ENCODE measurements around the gene FGF2. TPM values are rescaled to one million over a fixed set of nuclear protein-coding genes. Genes with fewer than 3 reads are reported as not detected.

Gene FGF2
- total RNA-seq, 1 experiment from 2014 or later = 33.7 TPM

DNA sequence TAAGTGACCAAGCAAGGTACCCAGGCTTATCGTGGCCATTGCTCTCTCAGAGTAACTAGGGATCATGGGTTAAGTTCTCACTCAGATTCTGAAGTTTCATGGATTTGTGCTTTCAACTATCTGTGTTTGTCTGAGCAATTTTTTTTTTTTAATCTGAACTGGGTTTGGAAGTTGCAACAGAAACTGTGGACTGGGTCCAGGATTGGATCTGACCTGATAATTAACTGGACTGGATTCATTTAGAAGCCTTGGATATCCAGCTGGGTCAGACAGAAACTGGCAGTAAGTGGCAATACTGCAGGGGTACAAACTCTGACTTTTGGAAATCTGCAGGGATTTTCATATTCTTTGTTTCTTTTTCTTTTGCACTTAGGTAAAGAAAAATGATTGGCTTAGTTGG, 38.7 kb upstream of the FGF2 start:
- Mint-ChIP-seq H3K9me3 (ENCODE audit: low read depth, unreplicated experiment) (no peaks in the 10 kb centered on the region), H3K27ac (ENCODE audit: unreplicated experiment) (no peak overlapping the region), H3K36me3 (ENCODE audit: insufficient read depth, unreplicated experiment) (peaks cover 9% of the 10 kb centered on the region), H3K27me3 (ENCODE audit: unreplicated experiment) (no peaks in the 10 kb centered on the region), H3K4me3 (ENCODE audit: low read depth, unreplicated experiment) (no peak overlapping the region), H3K4me1 (ENCODE audit: low read depth, unreplicated experiment) (peaks cover 35% of the 10 kb centered on the region)
- no peak for DNase-seq
- CTCF ChIA-PET = no interaction called here
- no TSS peak for BruUV-seq (replicated peaks)
- intact Hi-C loops (cut with micrococcal nuclease; ENCODE audit: unreplicated experiment) = loop anchor here (10.0 kb wide), 1 partner anchor 107 kb away; no protein-coding TSS in a partner anchor
- TF ChIP-seq, protein P1, sequence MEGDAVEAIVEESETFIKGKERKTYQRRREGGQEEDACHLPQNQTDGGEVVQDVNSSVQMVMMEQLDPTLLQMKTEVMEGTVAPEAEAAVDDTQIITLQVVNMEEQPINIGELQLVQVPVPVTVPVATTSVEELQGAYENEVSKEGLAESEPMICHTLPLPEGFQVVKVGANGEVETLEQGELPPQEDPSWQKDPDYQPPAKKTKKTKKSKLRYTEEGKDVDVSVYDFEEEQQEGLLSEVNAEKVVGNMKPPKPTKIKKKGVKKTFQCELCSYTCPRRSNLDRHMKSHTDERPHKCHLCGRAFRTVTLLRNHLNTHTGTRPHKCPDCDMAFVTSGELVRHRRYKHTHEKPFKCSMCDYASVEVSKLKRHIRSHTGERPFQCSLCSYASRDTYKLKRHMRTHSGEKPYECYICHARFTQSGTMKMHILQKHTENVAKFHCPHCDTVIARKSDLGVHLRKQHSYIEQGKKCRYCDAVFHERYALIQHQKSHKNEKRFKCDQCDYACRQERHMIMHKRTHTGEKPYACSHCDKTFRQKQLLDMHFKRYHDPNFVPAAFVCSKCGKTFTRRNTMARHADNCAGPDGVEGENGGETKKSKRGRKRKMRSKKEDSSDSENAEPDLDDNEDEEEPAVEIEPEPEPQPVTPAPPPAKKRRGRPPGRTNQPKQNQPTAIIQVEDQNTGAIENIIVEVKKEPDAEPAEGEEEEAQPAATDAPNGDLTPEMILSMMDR (IDR thresholded peaks at IDR 0.05; ENCODE audit: unreplicated experiment) = no peak

DNA sequence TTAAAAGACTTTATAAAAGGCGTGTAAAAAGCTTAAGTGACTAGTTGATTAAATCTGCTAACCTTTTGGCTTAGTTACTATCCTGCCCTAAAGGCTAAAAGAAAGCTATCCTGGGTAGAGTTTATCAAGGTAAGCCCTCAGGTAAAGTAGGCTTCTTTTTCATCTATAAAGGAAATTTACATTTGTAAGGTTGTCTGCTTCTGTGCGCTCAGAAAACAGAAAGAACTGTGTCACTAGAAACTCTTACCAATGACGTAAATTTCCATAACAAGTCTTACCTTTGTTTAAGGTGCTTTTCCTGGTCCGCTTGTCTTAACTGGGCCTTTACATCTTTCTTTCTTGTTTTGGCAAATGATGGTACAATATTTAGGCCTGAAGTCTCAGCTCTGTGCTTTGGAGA, 37.7 kb upstream of the FGF2 start:
- TF ChIP-seq, protein P1 (IDR thresholded peaks at IDR 0.05; ENCODE audit: unreplicated experiment) = no peak
- no TSS peak for BruUV-seq (replicated peaks)
- peaks cover 9% of the 10 kb centered on the region for H3K36me3 Mint-ChIP-seq (ENCODE audit: insufficient read depth, unreplicated experiment)
- H3K27ac Mint-ChIP-seq (ENCODE audit: unreplicated experiment) = no peak overlapping the region
- DNase-seq = no peak
- H3K4me3 Mint-ChIP-seq (ENCODE audit: low read depth, unreplicated experiment) = no peak overlapping the region
- H3K27me3 Mint-ChIP-seq (ENCODE audit: unreplicated experiment) = no peaks in the 10 kb centered on the region
- CTCF ChIA-PET = no interaction called here
- peaks cover 25% of the 10 kb centered on the region for H3K4me1 Mint-ChIP-seq (ENCODE audit: low read depth, unreplicated experiment)
- H3K9me3 Mint-ChIP-seq (ENCODE audit: low read depth, unreplicated experiment) = no peaks in the 10 kb centered on the region
- intact Hi-C loops (cut with micrococcal nuclease; ENCODE audit: unreplicated experiment) = loop anchor here (10.0 kb wide), 1 partner anchor 106 kb away; no protein-coding TSS in a partner anchor

DNA sequence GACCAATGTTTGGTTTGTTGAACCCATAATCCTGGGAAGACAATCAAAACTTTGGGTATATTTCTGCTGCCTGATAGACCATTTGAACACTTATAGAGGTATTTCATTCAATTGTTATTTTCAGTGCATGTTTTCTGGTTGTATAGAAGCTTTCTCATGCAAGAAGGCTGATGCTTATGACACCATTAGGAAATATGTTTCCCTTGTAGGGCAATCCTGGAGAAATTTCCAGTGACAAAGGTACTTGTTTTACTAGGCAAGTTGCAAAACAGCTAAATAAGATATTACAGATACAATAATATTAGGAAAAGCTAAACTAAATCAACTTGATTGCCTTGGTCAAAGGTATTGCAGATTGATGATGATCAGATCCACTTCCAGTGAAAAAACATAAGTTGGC, 32.8 kb upstream of the FGF2 start:
- peaks cover 8% of the 10 kb centered on the region for H3K4me1 Mint-ChIP-seq (ENCODE audit: low read depth, unreplicated experiment)
- no peak overlapping the region for H3K4me3 Mint-ChIP-seq (ENCODE audit: low read depth, unreplicated experiment)
- no peak for DNase-seq
- no peaks in the 10 kb centered on the region for H3K36me3 Mint-ChIP-seq (ENCODE audit: insufficient read depth, unreplicated experiment)
- no peaks in the 10 kb centered on the region for H3K27me3 Mint-ChIP-seq (ENCODE audit: unreplicated experiment)
- TF ChIP-seq, protein P1 (IDR thresholded peaks at IDR 0.05; ENCODE audit: unreplicated experiment) = no peak
- intact Hi-C loops (cut with micrococcal nuclease; ENCODE audit: unreplicated experiment) = no loop called here
- no TSS peak for BruUV-seq (replicated peaks)
- H3K27ac Mint-ChIP-seq (ENCODE audit: unreplicated experiment) = no peak overlapping the region
- CTCF ChIA-PET = no interaction called here
- no peaks in the 10 kb centered on the region for H3K9me3 Mint-ChIP-seq (ENCODE audit: low read depth, unreplicated experiment)

DNA sequence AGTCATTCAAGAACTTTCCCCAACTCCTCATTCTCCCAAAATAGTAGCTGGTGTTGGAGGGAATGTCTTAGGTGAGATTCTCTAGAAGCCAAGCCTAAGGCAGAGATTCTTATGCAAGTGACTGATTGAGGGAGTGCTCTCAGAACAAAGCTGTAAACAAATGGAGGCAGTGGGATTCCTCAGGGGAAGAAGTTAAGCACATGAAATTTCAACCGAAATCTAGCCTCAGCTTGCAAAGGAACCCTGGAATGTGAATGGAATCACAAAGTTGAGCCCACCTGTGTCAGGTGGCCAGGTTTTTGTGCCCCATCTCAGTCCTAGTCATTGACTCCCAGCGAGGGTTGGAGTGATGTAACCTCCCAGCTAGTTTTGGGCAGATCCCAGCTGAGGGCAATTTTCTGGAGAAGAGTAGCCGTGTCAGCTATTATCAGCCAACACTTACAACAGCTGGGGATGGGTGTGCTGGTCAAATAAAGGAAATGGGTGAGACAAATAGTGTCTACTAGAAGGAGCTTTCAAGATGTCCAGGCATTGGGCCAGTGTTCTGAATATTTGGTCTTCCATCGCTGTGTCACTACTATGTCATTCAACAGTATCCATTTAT, 29.7 kb upstream of the FGF2 start:
- DNase-seq = no peak
- intact Hi-C loops (cut with micrococcal nuclease; ENCODE audit: unreplicated experiment) = no loop called here
- Mint-ChIP-seq H3K27ac (ENCODE audit: unreplicated experiment) (no peak overlapping the region), H3K9me3 (ENCODE audit: low read depth, unreplicated experiment) (no peaks in the 10 kb centered on the region), H3K4me3 (ENCODE audit: low read depth, unreplicated experiment) (no peak overlapping the region), H3K27me3 (ENCODE audit: unreplicated experiment) (no peaks in the 10 kb centered on the region), H3K4me1 (ENCODE audit: low read depth, unreplicated experiment) (peaks cover 8% of the 10 kb centered on the region), H3K36me3 (ENCODE audit: insufficient read depth, unreplicated experiment) (no peaks in the 10 kb centered on the region)
- CTCF ChIA-PET = no interaction called here
- BruUV-seq (replicated peaks) = no TSS peak
- TF ChIP-seq, protein P1 (IDR thresholded peaks at IDR 0.05; ENCODE audit: unreplicated experiment) = no peak
